HepG2 (cell line): ENCODE data around the gene PDCD2L. TPM values are rescaled to one million over a fixed set of nuclear protein-coding genes. Genes with fewer than 3 reads are reported as not detected.

Source experiments
- ATAC-seq: fragments of 200-7000 bp; cut with Tn5 transposase; 3 replicates; pipeline ENCODE4 v1.9.1; 2020; ENCODE audit warnings: mild to moderate bottlenecking, moderate library complexity
- BruUV-seq: library from RNA; stranded (reverse); fragments of 400-500 nt; replicated peaks from 2 replicates; lab custom pipeline; 2021; lab: Mats Ljungman, UMichigan
- CTCF ChIA-PET: fragments of 300-600 bp; formaldehyde crosslinking; extraction: SDS; loops from one replicate; lab custom pipeline; 2021; ENCODE audit warnings: low total read pairs, inconsistent platforms, low intra/inter-chr PET ratio; lab: Yijun Ruan, JAX
- POLR2A ChIA-PET: fragments of 350-600 bp; sonication (Branson Sonifier 250); formaldehyde crosslinking; loops from one replicate; lab custom pipeline; 2020; ENCODE audit warnings: antibody characterized with exemption, inconsistent platforms; lab: Yijun Ruan, JAX
- DNase-seq: peaks from one replicate; pipeline ENCODE4 v3.0.0-alpha.2; 2015; ENCODE audit warnings: low spot score
- FAIRE-seq: peaks from 3 replicates; lab custom pipeline; 2011; peaks lifted over from hg19 to GRCh38; lab: Jason Lieb, UNC
- H2AFZ ChIP-seq: one replicate; pipeline ENCODE4 v1.6.1; 2011; ENCODE audit warnings: low read length, inconsistent platforms
- H3K27ac ChIP-seq: fragments of 300-600 bp; 3 replicates; pipeline ENCODE4 v1.8.0; 2011; ENCODE audit warnings: mixed run types, mild to moderate bottlenecking, mixed read lengths, low read length, inconsistent platforms; ENCODE audit not compliant: insufficient read depth; ENCODE audit errors: extremely low read length
- H3K27me3 ChIP-seq, 2 experiments: fragments of 200-600 bp in 1 of 2; 2 replicates in 1 of 2; 3 replicates in 1 of 2; pipeline versions ENCODE4 v1.6.0 to v1.8.0; 2011; ENCODE audit warnings: low read length in 2 of 2, mild to moderate bottlenecking in 2 of 2, moderate library complexity in 2 of 2, inconsistent platforms in 1 of 2; ENCODE audit not compliant: insufficient read depth in 2 of 2, control insufficient read depth in 1 of 2
- H3K36me3 ChIP-seq, 2 experiments: fragments of 200-600 bp in 1 of 2; replicated peaks in 1 of 2; 2 replicates in 1 of 2; 3 replicates in 1 of 2; pipeline versions ENCODE4 v1.5.1 to v1.8.0; 2011; ENCODE audit warnings: low read length in 2 of 2, inconsistent platforms in 1 of 2; ENCODE audit not compliant: insufficient read depth in 2 of 2, control insufficient read depth in 1 of 2
- H3K4me1 ChIP-seq: 2 replicates; pipeline ENCODE4 v1.5.1; 2012; ENCODE audit warnings: low read length, inconsistent platforms; ENCODE audit not compliant: insufficient read depth
- H3K4me2 ChIP-seq: 2 replicates; pipeline ENCODE4 v1.6.0; 2011; ENCODE audit warnings: low read depth, low read length, inconsistent platforms
- H3K4me3 ChIP-seq, 3 experiments: fragments of 200-600 bp in 1 of 3; sonication (generic), shearing (Covaris generic) in 1 of 3; replicated peaks in 1 of 3; 2 replicates each; pipeline ENCODE4 v1.5.1; 2011 to 2016; ENCODE audit warnings: low read length in 3 of 3, inconsistent platforms in 2 of 3, low read depth in 2 of 3, mild to moderate bottlenecking in 2 of 3, control low read depth in 1 of 3, mixed read lengths in 1 of 3; ENCODE audit not compliant: insufficient read depth in 1 of 3
- H3K79me2 ChIP-seq: one replicate; pipeline ENCODE4 v1.6.1; 2011; ENCODE audit warnings: low read length, inconsistent platforms; ENCODE audit not compliant: insufficient read depth
- H3K9ac ChIP-seq: 2 replicates; pipeline ENCODE4 v1.6.0; 2011; ENCODE audit warnings: mild to moderate bottlenecking, low read depth, low read length, inconsistent platforms; ENCODE audit not compliant: insufficient read depth
- H3K9me3 ChIP-seq: 2 replicates; pipeline ENCODE4 v1.5.1; 2012; ENCODE audit warnings: mild to moderate bottlenecking, low read length
- H4K20me1 ChIP-seq: 2 replicates; pipeline ENCODE4 v1.6.0; 2011; ENCODE audit warnings: inconsistent platforms, mild to moderate bottlenecking, low read length, moderate library complexity; ENCODE audit not compliant: insufficient read depth
- MLX ChIP-seq: IDR thresholded peaks from 2 replicates; pipeline ENCODE4 v1.6.1; 2016
- SRY ChIP-seq: sonication (generic); formaldehyde crosslinking; IDR thresholded peaks from 2 replicates; pipeline ENCODE4 v1.8.0; 2022; ENCODE audit warnings: mild to moderate bottlenecking, missing genetic modification reagents
- ZNF121 ChIP-seq: sonication (generic); formaldehyde crosslinking; IDR thresholded peaks from 2 replicates; pipeline ENCODE4 v1.5.0; 2020; ENCODE audit warnings: mild to moderate bottlenecking, missing genetic modification reagents
- WGBS: methylation state at CpG from one replicate; pipeline ENCODE4 v1.1.6; 2017; ENCODE audit warnings: low lambda C conversion rate; 5-methylcytosine and 5-hydroxymethylcytosine counted together
- in situ Hi-C: cut with HindIII; loops from 2 replicates; pipeline ENCODE4 v1.10.0; 2017; ENCODE audit warnings: low pct_unique_long_range_greater_than_20kb; ENCODE audit not compliant: extremely low pct_ligation_motif_present
- intact Hi-C: fragments of 100-400 bp; cut with micrococcal nuclease; formaldehyde crosslinking; loops from one replicate; pipeline ENCODE4 v1.10.0; 2022; ENCODE audit not compliant: unreplicated experiment
- polyA plus RNA-seq, 8 experiments: library from polyadenylated mRNA; depleted of rRNA in 3 of 8; stranded (reverse) in 7 of 8; unstranded in 1 of 8; fragments of >200 nt; fragmentation: Illumina TruSeq in 4 of 8; extraction: Trizol in 4 of 8; gene quantifications; 2 replicates each; pipeline versions ENCODE4 v1.2.1 to v1.2.3, GENCODE V29; 2011 to 2016; ENCODE audit warnings: low read depth in 4 of 8, missing spikeins in 1 of 8, mixed read lengths in 1 of 8; ENCODE audit not compliant: insufficient read depth in 1 of 8
- total RNA-seq, 5 experiments: library from RNA; depleted of rRNA; stranded (reverse); fragments of >200 nt; fragmentation: Illumina TruSeq; extraction: Trizol; gene quantifications; 2 replicates each; pipeline ENCODE4 v1.2.3, GENCODE V29; 2016; ENCODE audit warnings: low read depth in 1 of 5

PDCD2L gene
- total and polyA plus RNA-seq, 2 of the 13 experiments (the other 11 are each of a cell fraction or from before 2014, with no cell fraction given), result 29.3 to 35.2 TPM

DNA sequence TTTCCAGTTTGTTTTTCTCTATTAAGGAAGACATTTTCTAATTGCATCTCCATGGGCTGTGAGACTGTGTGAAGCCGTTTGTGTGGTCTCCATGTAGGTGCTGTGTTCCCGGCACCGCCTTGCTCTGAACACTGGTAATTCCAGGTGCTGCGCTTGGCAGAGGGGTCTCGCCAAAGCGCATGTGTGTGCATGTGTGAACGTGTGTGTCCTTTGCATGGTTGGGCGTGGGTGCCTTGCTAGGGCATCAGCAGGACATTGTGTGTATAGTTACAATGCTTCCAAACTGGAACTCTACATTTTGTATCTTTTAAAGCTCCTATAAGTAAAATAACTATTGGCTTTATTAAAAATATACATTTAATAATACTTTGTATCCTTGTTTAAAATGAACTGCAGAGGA lies 49.0 kb upstream of the PDCD2L start:
- intact Hi-C loops, result no loop called here
- WGBS, result 93% methylated on average over 8 of the region's 8 CpGs
- no peak for DNase-seq

GRCh38 chr19:34356875-34357274 lies 47.3 kb upstream of the PDCD2L start:
- Histone ChIP-seq H3K4me2 (no peak overlapping the region), H3K4me1 (peaks cover 44% of the 10 kb centered on the region), H2AFZ (no peak overlapping the region), H3K27ac (no peak overlapping the region), H3K9me3 (no peaks in the 10 kb centered on the region), H3K27me3 (no peaks in the 10 kb centered on the region), H3K36me3 (peaks cover 3 to 13% of the 10 kb centered on the region in 2 experiments; a peak in 4 of 5 replicates), H3K9ac (no peak overlapping the region), H4K20me1 (no peaks in the 10 kb centered on the region), H3K79me2 (no peaks in the 10 kb centered on the region), H3K4me3 (no peak overlapping the region)
- in situ Hi-C loops, result no loop called here
- intact Hi-C loops, result no loop called here
- ChIA-PET POLR2A (no interaction called here), CTCF (no interaction called here)
- 95% methylated on average over 4 of the region's 4 CpGs for WGBS
- no peak for FAIRE-seq
- no peak for ATAC-seq
- TF ChIP-seq ZNF121 (CRISPR knock-in tag) (peak; percentile 65; the same call in 1 of the 2 replicates), MLX (no peak)
- no TSS peak for BruUV-seq
- no peak for DNase-seq

More for the DNA sequence above, 49.0 kb upstream of the PDCD2L start:
- no TSS peak for BruUV-seq
- H3K9me3 ChIP-seq, result no peaks in the 10 kb centered on the region
- no peak overlapping the region for H3K9ac ChIP-seq
- H4K20me1 ChIP-seq, result no peaks in the 10 kb centered on the region
- peaks cover 3 to 19% of the 10 kb centered on the region in 2 experiments; a peak in 4 of 5 replicates for H3K36me3 ChIP-seq
- peaks cover 27% of the 10 kb centered on the region for H3K4me1 ChIP-seq
- FAIRE-seq (no peak), ATAC-seq (no peak)
- CTCF ChIA-PET, result no interaction called here
- no peak overlapping the region for H3K27ac ChIP-seq
- TF ChIP-seq SRY (CRISPR knock-in tag), result no peak
- POLR2A ChIA-PET, result no interaction called here
- no peak overlapping the region for H3K4me2 ChIP-seq
- no peaks in the 10 kb centered on the region for H3K79me2 ChIP-seq
- in situ Hi-C loops, result no loop called here
- no peak overlapping the region for H3K4me3 ChIP-seq
- no peak overlapping the region for H2AFZ ChIP-seq
- H3K27me3 ChIP-seq, result no peaks in the 10 kb centered on the region
